PC-9 (cell line): Measurements from ENCODE around the gene TP53BP1. TPM values are rescaled to one million over a fixed set of nuclear protein-coding genes. Genes with fewer than 3 reads are reported as not detected.

Source experiments
- BruUV-seq: library from RNA; stranded (reverse); fragments of 400-500 nt; replicated peaks from 2 replicates; lab custom pipeline; 2021; lab: Mats Ljungman, UMichigan
- CTCF ChIA-PET: fragments of 300-600 bp; sonication (Branson Sonifier 250); formaldehyde crosslinking; loops from one replicate; lab custom pipeline; 2022; ENCODE audit warnings: antibody characterized with exemption; lab: Charles Lee
- POLR2A ChIA-PET: fragments of 300-600 bp; sonication (Branson Sonifier 250); formaldehyde crosslinking; loops from one replicate; lab custom pipeline; 2022; ENCODE audit warnings: antibody characterized with exemption; ENCODE audit not compliant: unreplicated experiment; lab: Charles Lee
- DNase-seq, 2 experiments: peaks; one replicate each; pipeline versions ENCODE4 v3.0.0 to v3.0.0-alpha.2; 2015 to 2022; ENCODE audit warnings: mixed read lengths in 1 of 2
- H2AFZ ChIP-seq: fragments of 200-600 bp; sonication (generic); 2 replicates; pipeline ENCODE4 v1.8.1; 2017; ENCODE audit warnings: antibody characterized with exemption
- H3F3A ChIP-seq: fragments of 200-600 bp; sonication (generic); 2 replicates; pipeline ENCODE4 v1.8.1; 2017; ENCODE audit warnings: antibody characterized with exemption, mild to moderate bottlenecking, low read depth; ENCODE audit not compliant: insufficient read depth
- H3K27ac ChIP-seq: fragments of 200-600 bp; sonication (generic); 2 replicates; pipeline ENCODE4 v1.6.1; 2016; ENCODE audit warnings: mixed run types
- H3K27me3 ChIP-seq: fragments of 200-600 bp; sonication (generic); 2 replicates; pipeline ENCODE4 v1.6.1; 2016; ENCODE audit warnings: low read depth, mixed run types; ENCODE audit not compliant: insufficient read depth
- H3K36me3 ChIP-seq: fragments of 200-600 bp; sonication (generic); 2 replicates; pipeline ENCODE4 v1.6.1; 2016; ENCODE audit warnings: low read depth, mixed run types
- H3K4me1 ChIP-seq: fragments of 200-600 bp; sonication (generic); replicated peaks from 2 replicates; pipeline ENCODE4 v1.6.1; 2016; ENCODE audit warnings: mixed run types; ENCODE audit not compliant: insufficient read depth
- H3K4me2 ChIP-seq: fragments of 200-600 bp; sonication (generic); 2 replicates; pipeline ENCODE4 v1.6.1; 2017; ENCODE audit warnings: mixed run types
- H3K4me3 ChIP-seq: fragments of 200-600 bp; sonication (generic); 2 replicates; pipeline ENCODE4 v1.6.1; 2016; ENCODE audit warnings: mixed run types
- H3K79me2 ChIP-seq: fragments of 200-600 bp; sonication (generic); 2 replicates; pipeline ENCODE4 v1.6.1; 2017; ENCODE audit warnings: low read depth, mixed run types
- H3K9me2 ChIP-seq: fragments of 200-600 bp; sonication (generic); 2 replicates; pipeline ENCODE4 v1.8.1; 2017; ENCODE audit warnings: mild to moderate bottlenecking; ENCODE audit not compliant: insufficient read depth
- H3K9me3 ChIP-seq: fragments of 200-600 bp; sonication (generic); 2 replicates; pipeline ENCODE4 v1.8.1; 2016; ENCODE audit warnings: low read depth; ENCODE audit not compliant: insufficient read depth
- H4K20me1 ChIP-seq: fragments of 200-600 bp; sonication (generic); 2 replicates; pipeline ENCODE4 v1.8.1; 2017; ENCODE audit not compliant: insufficient read depth
- CTCF ChIP-seq: fragments of 200-600 bp; sonication (generic); conservative IDR thresholded peaks from 2 replicates; pipeline ENCODE4 v1.6.1; 2017; ENCODE audit warnings: mixed run types, antibody characterized with exemption, mild to moderate bottlenecking, moderate library complexity
- EZH2 ChIP-seq: fragments of 200-600 bp; sonication (generic); IDR thresholded peaks from 2 replicates; pipeline ENCODE4 v1.8.0; 2017; ENCODE audit warnings: antibody characterized with exemption, low read depth
- intact Hi-C: fragments of 100-400 bp; cut with micrococcal nuclease; formaldehyde crosslinking; loops from one replicate; pipeline ENCODE4 v1.10.0; 2022; ENCODE audit not compliant: unreplicated experiment
- total RNA-seq: library from RNA; stranded (reverse); gene quantifications from 2 replicates; pipeline ENCODE4 v1.2.3, GENCODE V29; 2021

The TP53BP1 gene
- total RNA-seq, 1 experiment from 2014 or later, result 66.8 TPM

GRCh38 chr15:43469867-43470266 is 23.1 kb downstream of the TP53BP1 start:
- TF ChIP-seq EZH2 (no peak), CTCF (no peak)

GRCh38 chr15:43465100-43465499 is 27.9 kb downstream of the TP53BP1 start:
- intact Hi-C loops, result no loop called here
- Histone ChIP-seq H3K4me1 (peaks cover 8% of the 10 kb centered on the region; the same call in 1 of the 2 replicates), H3K4me2 (0 out of 2 replicates have a peak overlapping the region, but pooled peaks have one; percentile 11), H3K27ac (peak overlapping the region; percentile 62), H2AFZ (no peak overlapping the region), H3K4me3 (no peak overlapping the region), H3K27me3 (no peaks in the 10 kb centered on the region), H3F3A (no peaks in the 10 kb centered on the region), H4K20me1 (no peaks in the 10 kb centered on the region), H3K9me3 (no peaks in the 10 kb centered on the region), H3K36me3 (no peaks in the 10 kb centered on the region; the same call in 1 of the 2 replicates), H3K9me2 (no peaks in the 10 kb centered on the region), H3K79me2 (no peaks in the 10 kb centered on the region)
- TF ChIP-seq EZH2, result no peak
- no peak for TF ChIP-seq CTCF
- DNase-seq, result no peak
- ChIA-PET POLR2A (no interaction called here), CTCF (no interaction called here)
- BruUV-seq, result no TSS peak

More at GRCh38 chr15:43469867-43470266, 23.1 kb downstream of the TP53BP1 start:
- Histone ChIP-seq H3K79me2 (no peaks in the 10 kb centered on the region), H3K9me3 (no peaks in the 10 kb centered on the region), H3K9me2 (no peaks in the 10 kb centered on the region), H3K4me3 (no peak overlapping the region), H3K27ac (no peak overlapping the region), H3K27me3 (no peaks in the 10 kb centered on the region), H3K36me3 (peaks cover 11% of the 10 kb centered on the region; the same call in 1 of the 2 replicates), H2AFZ (no peak overlapping the region), H4K20me1 (no peaks in the 10 kb centered on the region), H3K4me2 (no peak overlapping the region), H3F3A (no peaks in the 10 kb centered on the region), H3K4me1 (peaks cover 8% of the 10 kb centered on the region; the same call in 1 of the 2 replicates)
- DNase-seq, result no peak
- POLR2A ChIA-PET, result no interaction called here
- BruUV-seq, result no TSS peak
- intact Hi-C loops, result no loop called here
- CTCF ChIA-PET, result no interaction called here

- H3K4me1 ChIP-seq, result peaks cover 8% of the 10 kb centered on the region; the same call in 1 of the 2 replicates
- no TSS peak for BruUV-seq
- no peak for DNase-seq
- no peak overlapping the region for H3K27ac ChIP-seq
- no peak overlapping the region for H3K4me3 ChIP-seq
- no peaks in the 10 kb centered on the region; the same call in 1 of the 2 replicates for H3K36me3 ChIP-seq
- CTCF ChIA-PET, result no interaction called here
- no peaks in the 10 kb centered on the region for H3K79me2 ChIP-seq
- no peaks in the 10 kb centered on the region for H3K9me3 ChIP-seq
- H4K20me1 ChIP-seq, result no peaks in the 10 kb centered on the region
- intact Hi-C loops, result no loop called here
- H3K9me2 ChIP-seq, result no peaks in the 10 kb centered on the region
- H3F3A ChIP-seq, result no peaks in the 10 kb centered on the region
- no peaks in the 10 kb centered on the region for H3K27me3 ChIP-seq
- TF ChIP-seq EZH2 (no peak), CTCF (no peak)
- H2AFZ ChIP-seq, result no peak overlapping the region
- POLR2A ChIA-PET, result no interaction called here
- no peak overlapping the region for H3K4me2 ChIP-seq
Observed at GRCh38 chr15:43463998-43464397, 29.0 kb downstream of the TP53BP1 start.
